Embryonic facial prominence (tissue), 1 donor: ENCODE results near the gene ANKRD44.

Experiments
- DNase-seq: peaks from one replicate; pipeline ENCODE4 v3.0.0-alpha.2; 2016; ENCODE audit errors: extremely low spot score

The ANKRD44 gene

DNA sequence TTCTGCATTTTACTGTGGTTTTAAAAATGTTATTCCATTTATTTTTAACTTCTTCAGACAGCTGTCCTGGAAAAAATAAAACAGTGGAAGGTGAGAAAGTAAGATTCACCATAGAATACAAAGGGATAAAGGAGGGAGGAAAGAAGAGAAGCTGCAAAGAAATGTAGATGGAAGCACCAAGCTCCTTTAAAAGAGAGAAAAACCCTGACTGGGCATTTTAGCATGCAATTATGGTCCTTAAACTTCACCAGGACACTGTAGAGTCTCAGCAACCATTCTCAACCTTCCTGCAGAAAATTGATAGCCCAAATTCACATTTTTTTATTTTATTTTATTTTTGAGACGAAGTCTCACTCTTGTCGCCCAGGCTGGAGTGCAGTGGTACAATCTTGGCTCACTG, 11.6 kb upstream of the ANKRD44 start:
- no peak for DNase-seq

DNA sequence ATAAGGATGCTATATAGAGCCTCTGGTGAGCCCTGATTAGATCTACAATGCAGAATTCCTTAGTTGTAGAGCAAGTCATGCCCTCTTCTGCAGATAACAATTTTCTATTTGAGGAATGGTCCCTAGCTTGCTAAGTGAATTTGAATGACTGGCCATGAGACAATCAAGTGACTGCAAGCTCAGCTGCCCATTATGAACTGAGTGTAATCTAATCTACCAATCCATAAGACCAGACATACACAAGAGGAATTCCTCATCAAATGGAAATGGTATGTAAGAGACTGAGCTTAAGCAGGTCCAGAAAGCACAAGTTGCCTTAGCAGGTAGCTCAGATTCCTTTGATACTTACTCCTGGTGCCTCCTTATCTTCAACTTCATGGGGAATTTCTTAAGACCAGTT, 4.8 kb upstream of the ANKRD44 start:
- no peak for DNase-seq

DNA sequence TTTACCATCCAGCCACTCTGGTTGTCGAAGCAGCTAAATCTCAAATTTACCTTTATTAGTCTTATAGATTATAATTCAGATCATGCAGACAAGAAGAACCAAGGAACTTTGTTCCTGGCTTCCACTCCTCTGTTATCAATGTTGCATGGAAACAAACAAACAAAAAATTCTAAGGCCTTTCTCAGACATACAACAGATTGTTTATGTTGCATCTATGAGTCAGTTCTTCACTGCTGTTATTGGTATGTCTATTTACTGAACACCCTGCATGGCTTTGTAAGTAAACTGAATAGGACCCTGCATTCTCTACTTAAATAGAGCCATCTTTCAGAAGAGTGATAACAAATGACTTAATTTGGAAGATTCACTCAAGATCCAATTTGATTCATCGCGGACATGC, 1.6 kb upstream of the ANKRD44 start:
- no peak for DNase-seq

DNA sequence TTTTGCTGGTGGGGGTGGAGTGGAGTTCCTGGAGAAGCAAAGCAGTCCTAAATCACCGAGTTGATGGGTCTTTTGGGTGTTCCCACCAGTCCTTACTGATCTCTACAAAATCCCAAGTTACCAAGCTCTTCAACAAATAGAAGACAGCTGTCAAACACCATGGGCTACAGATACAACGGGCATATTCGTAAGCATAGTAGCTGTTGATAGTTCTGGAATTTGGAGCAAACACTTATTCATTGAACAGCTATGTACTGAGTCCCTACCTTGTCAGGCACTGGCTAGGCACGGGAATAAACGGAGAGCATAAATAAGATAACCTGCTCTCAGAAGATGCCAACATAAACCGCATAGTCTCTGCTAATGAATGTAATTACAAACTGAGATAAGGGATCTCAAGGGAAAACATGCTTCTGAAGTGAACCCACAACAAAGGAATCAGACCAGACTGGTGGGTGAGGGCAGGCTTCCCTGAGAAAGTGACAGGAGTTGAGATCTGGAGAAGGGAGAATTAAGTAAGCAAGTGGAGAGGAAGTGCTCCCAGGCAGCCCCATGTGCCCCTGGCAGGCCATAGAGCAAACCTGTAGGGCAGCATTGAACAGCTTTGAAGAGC, 947 bp upstream of the ANKRD44 start:
- DNase-seq = no peak

DNA sequence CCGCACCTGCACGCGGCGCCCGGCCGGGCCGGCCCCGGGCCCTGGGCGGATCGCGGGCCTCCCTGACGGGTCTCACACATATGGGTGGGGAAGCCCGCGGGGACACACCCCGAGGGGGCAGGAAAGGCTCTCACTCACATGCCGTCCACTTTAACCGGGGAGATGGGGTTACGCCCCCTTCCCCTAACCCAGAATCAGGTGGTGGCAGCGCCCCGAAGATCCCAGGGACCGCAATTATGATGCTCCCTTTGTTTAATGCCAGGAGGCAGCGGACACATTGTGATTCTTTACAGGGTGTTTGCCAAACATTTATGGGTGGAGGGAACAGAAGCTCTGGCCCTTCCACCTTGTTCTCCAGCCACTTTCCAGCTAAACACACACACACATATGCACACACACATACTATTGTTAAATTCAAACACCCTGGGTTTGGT, 424 bp upstream of the ANKRD44 start:
- no peak for DNase-seq

DNA sequence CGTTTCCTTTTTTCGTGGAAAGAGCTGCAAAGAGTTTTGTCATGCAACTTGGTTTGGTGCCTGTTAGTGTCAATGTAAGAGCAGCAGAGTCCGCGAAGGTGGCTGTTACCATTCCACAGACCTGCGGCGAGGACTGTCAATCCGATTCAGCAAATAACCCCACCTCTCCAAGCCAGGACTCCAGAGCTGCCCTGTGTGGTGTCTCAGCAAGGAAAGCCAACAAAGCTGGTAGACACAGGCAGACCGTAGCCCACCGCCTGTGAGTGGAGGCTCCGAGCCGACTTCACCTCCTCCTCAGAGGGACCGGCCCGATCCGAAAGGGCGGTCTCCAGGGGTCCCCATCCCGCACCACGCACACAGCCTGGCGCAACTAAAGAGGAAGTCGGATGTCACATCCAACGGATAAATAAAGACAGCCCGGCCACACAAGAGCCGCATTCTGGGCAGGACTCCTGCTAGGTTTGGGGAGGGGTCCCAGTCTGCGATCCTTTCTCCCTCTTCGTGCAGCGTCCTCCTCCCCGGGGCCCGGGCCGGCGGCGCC, 819 bp downstream of the ANKRD44 start:
- no peak for DNase-seq

DNA sequence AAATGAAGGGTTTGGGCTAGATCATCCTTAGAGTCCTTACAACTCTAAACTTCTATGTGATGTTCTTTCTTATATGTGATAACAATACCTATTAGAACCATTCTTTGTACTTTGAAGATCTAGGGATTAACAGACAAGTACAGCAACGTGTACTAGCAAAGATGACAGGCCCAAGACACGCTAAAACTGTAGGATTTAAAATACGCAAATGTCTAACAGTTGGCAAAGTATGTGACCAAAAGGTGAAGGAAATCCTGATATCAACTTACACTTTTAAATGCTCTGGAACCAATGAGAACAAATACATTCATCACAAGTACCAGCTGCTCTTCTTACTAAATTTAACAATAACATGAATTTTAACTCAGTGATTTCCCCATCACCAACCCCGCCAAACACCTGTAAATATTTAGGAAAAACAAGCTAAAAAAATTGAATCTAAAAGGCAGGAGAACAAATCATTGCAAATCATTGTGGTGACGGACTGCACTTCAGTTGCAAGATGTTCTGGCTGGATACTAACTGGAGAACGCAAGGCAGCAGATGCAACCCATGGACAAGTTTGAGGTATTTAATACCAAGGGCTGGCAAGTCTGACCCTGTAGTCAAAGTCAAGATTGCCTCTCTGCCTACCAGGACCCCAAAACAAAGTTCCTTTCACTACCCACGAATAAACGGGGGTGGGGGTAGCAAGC, 1.4 kb downstream of the ANKRD44 start:
- DNase-seq = no peak

DNA sequence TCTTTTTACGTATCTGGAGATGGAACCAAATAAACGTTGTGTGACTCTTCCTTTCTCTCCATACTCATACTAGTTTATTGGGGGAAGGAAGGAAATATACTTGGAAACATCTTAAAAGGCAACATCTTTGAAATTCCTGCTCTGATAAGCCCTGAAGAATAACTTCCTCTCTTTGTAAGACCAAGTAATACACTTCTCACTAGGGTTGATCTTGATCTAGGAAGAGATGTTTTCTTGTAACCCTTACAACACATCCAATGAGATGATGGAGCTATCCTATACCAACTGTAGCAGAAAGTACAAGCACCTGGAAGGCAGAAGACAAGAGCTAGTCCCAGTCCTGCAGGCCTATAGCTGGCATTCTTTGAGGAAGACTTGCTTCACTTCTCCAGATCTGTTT, 2.0 kb downstream of the ANKRD44 start:
- no peak for DNase-seq

DNA sequence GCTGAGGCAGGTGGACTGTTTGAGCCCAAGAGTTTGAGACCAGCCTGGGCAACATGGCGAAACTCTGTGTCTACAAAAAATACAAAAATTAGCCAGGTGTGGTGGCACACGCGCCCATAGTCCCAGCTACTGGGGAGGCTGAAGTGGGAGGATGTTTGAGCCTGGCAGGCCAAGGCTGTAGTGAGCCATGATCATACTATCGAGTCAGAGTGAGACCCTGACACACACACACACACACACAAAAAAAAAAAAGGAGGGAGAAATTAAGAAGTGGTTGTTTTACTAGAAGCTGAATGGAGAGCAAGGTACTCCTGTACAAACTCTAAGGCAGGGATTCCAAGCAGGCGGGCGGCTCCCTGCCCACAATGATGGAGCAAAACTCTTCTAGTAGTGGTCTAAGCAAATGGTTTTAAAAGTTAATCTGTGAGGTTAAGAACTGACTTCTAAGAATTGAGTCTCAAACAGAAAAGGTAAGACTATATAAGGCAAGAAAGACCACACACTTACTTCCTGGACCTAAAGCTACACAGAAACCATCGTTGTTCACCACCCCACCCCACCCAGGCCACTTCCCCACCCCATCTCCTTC, 2.6 kb downstream of the ANKRD44 start:
- DNase-seq = no peak

DNA sequence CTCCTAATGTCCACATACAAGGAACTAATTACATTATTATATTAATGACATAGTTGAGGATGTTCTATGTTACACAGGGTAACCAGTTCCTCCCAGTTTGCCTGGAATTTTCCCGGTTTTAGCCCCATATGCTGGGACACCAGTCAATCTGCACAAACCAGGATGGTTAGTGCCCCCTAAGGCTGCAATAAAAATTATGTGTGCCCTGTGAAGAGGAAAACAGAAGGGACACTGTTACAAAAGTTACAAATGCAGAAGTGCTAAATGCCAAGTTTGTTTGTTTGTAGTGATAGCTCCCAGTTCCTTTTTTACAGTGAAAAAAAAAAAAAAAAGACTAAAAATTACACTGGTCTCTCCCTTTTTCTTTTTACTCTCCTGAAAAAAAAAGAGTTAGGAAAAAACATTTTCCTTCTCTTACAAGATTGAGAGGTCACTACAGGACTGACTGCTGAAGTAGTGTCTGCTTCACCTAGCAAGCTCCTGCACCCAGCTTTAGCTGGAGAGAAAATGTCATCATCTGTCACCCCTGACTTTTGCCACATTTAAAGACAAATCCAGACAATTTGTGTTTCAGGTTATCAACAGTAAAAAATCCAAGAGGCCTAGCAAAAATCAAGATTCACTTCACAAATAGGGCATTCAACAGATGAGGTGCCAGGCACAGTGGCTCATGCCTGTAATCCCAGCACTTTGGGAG, 3.2 kb downstream of the ANKRD44 start:
- DNase-seq = no peak

DNA sequence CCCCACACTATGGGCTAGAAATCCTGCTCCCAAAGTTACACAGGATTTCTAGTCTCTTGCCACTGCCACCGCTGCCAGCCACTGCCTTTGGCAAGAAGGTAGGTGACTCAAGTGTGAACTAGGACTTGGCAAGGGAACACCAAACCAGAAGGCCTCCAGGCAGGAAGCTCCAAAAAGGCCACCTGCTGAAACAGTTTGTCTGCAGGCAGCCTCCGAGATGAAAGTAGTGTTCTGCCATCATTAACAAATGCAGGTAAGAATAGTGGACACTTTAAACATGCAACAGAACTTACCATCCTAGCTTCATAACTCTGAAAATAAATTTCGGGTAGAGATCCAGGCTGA, 3.9 kb downstream of the ANKRD44 start:
- no peak for DNase-seq

DNA sequence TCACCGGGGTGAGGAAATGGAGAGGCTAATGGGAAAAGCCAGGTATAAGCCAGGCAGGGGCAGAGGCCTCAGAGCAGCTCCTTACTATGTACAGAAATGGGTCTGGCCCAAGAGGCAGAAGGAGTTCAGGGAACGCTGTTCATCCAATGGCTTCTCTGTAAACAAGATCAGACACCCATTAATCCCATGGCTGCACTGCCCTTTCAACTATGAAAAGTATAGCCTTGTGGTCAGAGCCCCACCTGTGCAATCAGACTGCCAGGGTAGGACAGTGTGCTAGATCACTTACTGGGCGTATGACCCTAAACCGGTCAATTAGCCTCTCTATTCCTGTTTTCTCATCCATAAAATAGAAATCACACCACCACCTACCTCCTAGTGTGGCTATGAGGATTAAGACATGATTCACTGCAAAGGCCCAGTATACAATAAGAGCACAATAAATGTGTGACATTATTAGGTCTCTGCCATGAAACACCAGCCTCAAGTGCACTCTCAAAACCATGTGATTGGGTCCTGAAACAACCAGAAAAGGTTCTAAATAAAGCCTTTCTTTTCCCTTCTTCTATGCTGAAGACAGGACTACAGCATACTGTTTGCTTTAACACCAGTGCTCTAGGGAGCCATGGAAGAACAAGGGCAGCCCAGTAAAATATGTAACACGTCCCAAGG, 4.4 kb downstream of the ANKRD44 start:
- no peak for DNase-seq

DNA sequence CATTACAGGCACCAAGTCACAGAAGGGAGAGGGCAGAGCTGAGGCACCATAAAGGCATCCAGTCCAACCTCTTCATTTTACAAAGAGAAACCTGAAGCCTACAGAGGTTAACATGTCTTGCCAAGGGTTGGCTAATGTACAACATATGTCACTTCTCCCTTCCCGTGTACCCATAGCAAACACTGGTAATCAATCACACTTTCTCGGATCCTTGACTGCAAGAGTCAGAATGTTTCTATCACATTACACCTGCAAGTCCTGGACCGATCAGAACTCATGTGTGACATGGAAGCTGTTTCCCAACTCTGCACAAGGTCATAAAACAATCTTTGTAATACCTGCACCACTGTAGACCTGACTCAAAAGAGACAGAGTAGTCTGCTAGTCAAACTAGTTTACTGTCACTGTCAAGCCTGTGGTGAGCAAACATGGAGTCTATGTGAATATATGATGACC, 6.0 kb downstream of the ANKRD44 start:
- no peak for DNase-seq

DNA sequence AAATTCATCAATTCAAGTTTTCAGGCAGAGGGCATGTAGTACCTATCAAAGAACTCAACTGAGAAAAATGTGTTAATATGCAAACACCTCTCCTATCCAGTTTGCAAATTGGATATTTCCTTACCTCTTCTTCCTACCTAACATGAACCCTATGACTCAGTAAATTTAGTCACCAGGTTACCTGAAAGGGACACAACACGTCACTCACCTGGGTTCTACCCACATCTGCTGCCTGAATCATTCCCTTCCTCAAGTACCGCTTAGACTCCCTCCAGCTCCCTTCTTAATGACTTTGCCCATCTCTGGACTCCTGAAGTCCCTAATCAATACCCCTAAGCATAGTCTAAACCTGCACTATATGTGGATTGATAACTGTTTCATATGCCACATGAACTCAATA, 10.4 kb downstream of the ANKRD44 start:
- no peak for DNase-seq

DNA sequence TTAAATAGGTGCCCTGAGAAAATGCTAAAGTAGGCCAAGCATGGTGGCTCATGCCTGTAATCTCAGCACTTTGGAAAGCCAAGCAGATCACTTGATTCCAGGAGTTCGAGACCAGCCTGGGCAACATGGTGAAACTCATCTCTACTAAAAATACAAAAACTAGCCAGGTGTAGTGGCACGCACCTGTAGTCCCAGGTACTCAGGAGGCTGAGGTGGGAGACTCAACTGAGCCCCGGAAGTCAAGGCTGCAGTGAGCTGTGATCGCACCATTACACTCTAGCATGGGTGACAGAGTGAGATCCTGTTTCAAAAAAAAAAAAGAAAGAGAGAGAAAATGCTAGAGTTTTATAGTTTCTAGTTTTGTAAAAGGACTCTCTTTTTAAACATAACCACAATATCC, 12.0 kb downstream of the ANKRD44 start:
- DNase-seq = no peak

DNA sequence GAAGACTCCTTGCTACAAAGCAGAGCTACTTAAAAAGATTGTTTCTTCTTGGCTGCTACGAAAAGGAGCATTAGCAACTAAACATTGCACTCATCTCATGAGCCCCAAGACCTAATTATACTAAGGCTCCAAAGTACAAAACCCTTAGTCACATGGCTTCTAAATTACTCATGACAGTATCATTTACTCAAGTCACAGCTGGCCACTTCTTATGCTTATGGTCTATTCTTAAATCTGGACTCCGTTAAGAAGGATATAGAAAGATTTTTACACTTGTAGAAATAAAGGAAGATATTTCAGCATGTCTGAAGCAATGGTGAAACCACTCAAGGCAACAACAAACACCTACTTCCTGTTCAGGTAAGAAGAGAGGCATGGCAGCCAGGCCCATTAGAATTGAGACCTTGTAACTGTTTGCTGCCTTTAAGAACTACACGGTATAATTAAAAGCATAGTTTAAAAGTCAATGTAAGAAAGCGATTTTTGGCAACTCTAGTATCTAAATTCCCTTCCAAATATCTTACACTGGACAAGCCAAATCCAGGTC, 12.7 kb downstream of the ANKRD44 start:
- no peak for DNase-seq

DNA sequence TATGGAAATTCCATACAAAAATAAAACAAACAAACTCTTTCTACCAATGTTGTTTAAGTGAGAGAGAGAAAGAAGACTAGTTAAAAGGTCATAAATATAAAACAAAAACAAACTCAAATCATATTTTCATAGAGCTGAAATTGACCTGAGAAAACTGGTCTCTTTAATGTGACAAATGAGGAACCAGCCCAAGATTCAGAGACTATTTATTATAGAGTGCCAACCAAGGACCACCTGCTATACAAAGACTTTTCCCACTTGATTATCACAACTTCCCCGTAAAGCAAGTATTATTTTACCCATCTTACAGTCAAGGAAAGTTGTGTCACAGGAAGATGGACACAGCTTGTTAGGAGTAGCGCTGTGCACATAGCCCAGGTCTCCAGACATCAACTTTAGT, 13.3 kb downstream of the ANKRD44 start:
- DNase-seq = no peak

DNA sequence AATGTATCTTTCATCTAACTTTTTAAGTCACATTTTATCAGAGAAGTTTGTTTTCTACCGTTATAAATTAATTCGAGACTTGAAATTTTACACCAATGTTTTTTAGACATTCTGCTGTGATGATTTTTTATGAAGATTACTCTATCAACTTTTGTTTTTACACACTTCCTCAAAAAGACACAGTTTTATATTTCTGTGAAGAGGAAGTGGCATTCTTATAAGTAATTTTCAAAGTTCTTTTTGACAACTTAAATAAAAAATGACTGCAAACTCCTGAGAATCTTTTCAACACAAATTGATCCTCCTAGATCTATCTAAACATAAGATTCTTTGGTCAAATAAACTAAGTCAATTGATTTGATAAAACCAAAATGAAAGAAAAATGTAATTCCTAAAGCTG, 13.7 kb downstream of the ANKRD44 start:
- DNase-seq = no peak

DNA sequence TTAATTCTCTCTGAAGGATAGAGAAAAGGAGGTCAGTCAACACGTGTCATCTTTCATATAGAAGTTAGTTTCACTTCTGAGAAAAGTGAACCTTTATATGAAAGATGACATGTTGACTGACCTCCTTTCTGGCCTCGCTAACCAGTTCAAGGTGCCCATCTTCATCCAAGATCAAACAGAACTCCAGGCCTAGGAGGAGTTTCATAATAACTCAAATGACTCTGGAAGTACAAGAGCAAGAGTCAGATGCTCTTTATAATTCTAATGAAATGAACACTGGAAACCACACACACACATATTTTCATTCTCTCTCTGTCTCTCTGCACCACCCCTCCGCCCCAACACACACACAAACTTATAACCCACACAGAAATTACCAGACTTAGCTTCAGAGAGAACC, 16.3 kb downstream of the ANKRD44 start:
- no peak for DNase-seq

DNA sequence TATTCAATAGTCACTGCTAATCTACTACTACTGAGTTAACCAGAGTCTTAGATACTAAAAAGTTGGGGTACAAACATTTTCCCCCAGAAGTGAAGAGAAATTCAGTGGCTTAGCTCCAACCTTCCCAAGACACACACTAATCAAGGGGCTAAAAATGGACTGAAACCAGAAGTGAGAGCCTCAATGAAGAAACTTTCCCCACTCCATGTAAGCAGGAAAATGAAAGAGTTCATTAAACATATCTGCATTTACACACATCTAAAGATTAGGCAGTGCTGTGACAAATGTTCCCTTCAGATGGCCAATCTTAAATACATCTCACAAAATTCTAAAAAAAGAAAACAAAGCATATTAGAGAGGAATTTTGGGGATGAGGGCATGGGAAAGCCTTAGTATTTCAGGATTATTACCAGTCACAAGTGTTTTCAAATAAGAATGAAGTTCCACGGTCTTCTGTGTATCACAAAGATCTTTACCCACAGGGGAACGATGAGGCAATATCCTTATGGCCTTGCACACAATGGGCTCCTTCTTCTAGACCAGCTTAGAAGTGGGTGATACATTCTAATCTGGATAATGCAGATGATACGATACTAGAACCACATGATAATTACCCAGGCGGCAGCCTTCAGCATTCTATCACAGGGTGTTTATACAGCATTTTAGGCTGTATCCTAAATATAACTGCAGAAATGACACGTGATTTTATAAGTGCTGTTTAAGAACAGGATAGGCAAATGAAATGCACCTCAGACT, 17.1 kb downstream of the ANKRD44 start:
- DNase-seq = no peak

DNA sequence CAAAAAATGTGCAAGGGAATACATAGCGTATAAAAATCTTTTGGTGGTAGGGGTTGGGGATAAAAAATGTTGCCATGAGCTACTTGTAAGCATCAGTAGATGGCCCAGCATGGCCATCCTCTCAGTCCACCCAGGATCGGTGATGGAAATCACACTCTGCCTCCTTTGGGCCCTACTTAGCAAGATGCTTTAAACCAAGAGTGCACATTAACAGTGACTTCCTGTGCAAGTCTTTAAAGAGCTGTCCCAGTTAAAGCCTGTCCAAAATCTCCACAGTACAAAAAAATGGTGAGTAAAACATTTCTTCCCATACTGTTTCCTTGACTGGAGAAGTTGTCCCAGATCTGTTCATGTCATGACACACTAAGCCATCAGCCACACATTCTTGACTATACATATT, 18.0 kb downstream of the ANKRD44 start:
- DNase-seq = no peak
